T47D (cell line): Measurements from ENCODE around the gene ELAVL2.
A peak's percentile ranks its signal among the peaks of the same experiment; 100 is the strongest.

Experiments
- DNase-seq, 2 experiments: peaks; one replicate each; pipeline versions ENCODE4 v3.0.0 to v3.0.0-alpha.2; 2011 to 2012; ENCODE audit warnings: low read depth in 1 of 2, low spot score in 1 of 2
- JUND ChIP-seq: IDR thresholded peaks from 2 replicates; pipeline ENCODE4 v1.6.1; 2012; ENCODE audit warnings: low read depth
- in situ Hi-C: cut with HindIII; loops from 2 replicates; pipeline ENCODE4 v1.10.0; 2016; ENCODE audit warnings: low sequenced_read_pairs, low pct_unique_long_range_greater_than_20kb

Gene ELAVL2

GRCh38 chr9:23829580-23830475 is 3.8 kb upstream of the ELAVL2 start:
- TF ChIP-seq JUND = no peak
- peak in 1 of 2 experiments; percentile 71 for DNase-seq
- in situ Hi-C loops = no loop called here

GRCh38 chr9:23825700-23826099 is 340 bp downstream of the ELAVL2 start:
- no peak for TF ChIP-seq JUND
- in situ Hi-C loops = no loop called here
- DNase-seq = no peak

- in situ Hi-C loops = no loop called here
- peak; percentile 33 to 47 for DNase-seq
Observed at GRCh38 chr9:23824830-23825591, 1.0 kb downstream of the ELAVL2 start.

GRCh38 chr9:23823986-23824829 is 1.8 kb downstream of the ELAVL2 start:
- TF ChIP-seq JUND = no peak
- in situ Hi-C loops = no loop called here
- DNase-seq = no peak

More at GRCh38 chr9:23824830-23825591, 1.0 kb downstream of the ELAVL2 start:
- no peak for TF ChIP-seq JUND

DNA sequence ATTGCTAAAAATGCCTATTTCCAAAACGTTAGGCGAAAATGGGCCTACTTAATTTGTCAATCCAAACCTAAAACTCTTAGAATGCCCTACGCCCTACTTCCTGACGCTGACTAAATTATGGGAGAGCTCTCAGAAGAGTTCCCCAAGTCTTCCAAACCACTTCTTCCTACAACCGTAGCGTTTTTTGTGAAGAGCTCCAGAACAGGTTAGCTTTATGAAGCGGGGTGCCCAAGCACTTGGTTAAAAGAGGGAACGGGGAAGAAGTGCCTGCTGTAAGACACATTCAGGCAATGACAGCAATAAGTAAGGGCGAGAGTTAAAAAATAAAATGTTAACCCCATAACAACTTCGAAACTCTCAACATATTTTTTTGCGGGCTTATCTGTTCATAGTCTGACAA is 2.8 kb downstream of the ELAVL2 start:
- TF ChIP-seq JUND = no peak
- in situ Hi-C loops = no loop called here
- DNase-seq = no peak

DNA sequence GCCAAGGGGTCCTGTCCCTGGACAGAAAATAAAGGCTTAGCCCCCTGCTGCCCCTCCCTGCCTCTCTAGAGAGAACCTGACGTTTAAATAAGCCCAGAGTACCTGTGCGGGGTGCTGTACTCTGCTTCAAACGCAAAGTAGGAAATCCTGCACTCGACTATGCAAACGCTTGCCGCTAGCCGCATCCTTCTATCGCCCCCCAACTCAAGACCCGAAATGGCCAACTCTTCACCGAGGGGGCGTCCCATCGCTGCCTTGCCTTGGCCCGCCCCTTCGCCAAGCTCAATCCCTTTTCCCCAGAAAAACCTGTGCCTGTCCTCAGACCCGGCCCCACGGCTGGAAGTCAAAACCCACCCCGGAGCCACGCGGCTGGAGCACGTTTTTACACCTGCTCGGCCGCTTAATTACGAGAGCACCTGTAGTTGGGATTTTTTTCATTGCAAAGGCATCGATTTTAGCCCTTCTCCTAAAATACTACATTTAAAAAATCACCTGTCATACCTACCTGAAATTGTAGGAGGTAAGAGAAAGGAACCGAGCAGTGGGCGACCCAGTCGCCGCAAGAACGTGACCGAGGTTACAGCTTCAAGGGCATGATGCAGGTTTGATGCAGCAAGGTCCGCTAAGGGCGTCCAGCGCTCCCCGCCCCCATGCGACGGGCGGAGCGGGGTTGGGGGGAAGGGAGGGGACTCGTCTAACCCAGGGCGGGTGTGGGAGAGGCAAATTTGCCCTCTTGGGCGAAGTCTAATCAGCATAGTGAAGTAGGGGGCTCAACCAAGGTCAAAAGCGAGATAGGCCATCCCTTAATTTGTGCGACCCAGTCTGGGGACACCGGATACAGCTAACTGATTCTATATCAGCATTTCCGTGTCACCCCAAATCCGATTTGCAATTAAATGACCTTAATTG is 3.5 kb downstream of the ELAVL2 start:
- in situ Hi-C loops = no loop called here
- DNase-seq = no peak
- TF ChIP-seq JUND = no peak

DNA sequence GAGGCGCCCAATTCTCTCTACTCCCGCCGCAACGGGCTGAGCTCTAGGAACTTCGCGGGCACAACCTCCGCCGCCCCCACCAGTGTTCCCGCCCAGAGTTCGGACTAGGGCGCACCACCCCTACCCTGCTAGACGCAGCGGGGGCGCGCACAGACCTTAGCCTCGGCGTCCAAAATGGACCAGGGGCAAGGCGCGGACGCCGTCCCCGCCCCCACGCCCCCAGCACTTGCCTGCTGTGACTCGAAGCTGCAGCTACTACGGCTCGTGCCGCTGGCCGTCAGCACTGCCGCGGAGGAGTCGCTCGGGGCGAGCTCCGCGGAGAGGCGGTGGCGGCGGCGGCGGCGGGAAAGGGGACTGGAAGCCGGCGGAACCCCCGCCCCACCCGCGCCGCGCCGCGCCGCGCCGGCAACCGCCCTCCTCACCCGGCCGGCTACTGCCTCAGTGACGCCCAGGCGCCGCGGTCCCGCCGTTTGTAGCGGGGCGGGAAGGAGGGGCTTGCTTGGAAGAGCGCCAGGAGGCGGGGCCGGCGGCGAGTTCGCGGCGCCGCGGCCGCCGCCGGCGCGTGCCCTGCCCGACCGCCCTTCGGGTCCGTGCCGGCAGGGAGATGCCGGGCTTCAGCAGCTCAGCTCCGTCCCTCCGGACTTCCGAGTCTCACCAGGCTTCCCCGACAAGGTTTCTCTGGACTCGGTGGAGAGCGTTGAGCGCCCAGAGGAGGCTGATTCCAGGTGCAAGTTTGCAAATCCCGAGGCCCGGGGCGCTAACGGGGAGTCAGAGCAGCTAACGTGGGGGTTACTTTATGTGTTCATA is 4.5 kb downstream of the ELAVL2 start:
- no peak for TF ChIP-seq JUND
- peak; percentile 9 to 46 for DNase-seq
- in situ Hi-C loops = no loop called here

- in situ Hi-C loops = no loop called here
- no peak for DNase-seq
- TF ChIP-seq JUND = no peak
Observed at GRCh38 chr9:23820451-23821374, 5.3 kb downstream of the ELAVL2 start.

DNA sequence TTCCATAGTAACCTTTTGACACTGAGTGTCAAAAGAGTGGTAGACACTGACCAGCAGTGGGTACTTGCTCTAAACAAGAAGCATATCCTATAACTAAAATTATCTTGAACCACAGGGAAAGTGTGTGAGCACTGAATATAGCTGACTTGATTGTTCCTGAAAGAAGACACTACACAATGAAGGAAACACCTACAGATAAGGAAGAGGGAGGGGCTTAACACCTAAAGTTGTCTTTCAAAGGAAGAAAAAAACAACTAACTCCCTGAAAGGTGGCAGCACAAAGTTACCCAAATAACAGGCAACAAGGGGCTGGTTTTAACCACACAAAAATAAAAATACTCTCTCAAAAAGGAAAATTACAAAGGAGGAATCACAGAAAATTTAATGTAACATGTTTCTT is 6.6 kb downstream of the ELAVL2 start:
- no peak for TF ChIP-seq JUND
- in situ Hi-C loops = no loop called here
- no peak for DNase-seq

GRCh38 chr9:23814243-23814642 is 11.8 kb downstream of the ELAVL2 start:
- no peak for DNase-seq
- in situ Hi-C loops = no loop called here
- no peak for TF ChIP-seq JUND
